ENCODE measurements around the gene MYRIP. TPM values are rescaled to one million over a fixed set of nuclear protein-coding genes. Genes with fewer than 3 reads are reported as not detected.

MYRIP gene
- total RNA-seq, 2 donors from 2014 or later, result 4.2 to 7.1 TPM

DNA sequence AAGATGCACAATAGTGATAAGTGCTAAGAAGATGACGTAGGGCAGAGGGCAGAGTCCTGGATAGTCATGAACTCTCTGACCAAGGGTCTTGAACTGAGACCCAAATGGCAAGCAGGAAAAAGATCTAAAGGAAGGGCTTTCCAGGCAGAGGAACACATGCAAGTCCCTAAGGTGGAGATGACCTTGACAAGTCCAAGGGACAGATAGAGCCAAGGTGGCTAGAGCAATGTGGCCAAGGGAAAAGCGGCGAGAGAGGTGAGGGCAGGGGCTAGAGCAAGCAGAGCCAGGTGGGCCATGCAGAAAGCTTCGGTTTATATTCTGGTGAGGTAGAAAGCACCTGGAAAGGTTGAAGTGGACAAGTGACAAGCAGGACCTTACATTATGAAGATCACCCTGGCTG is 414.4 kb downstream of the MYRIP start:
- Histone ChIP-seq H3K4me1 (no peaks in the 10 kb centered on the region), H3K27ac (no peak overlapping the region), H3K36me3 (no peaks in the 10 kb centered on the region), H3K4me3 (no peak overlapping the region), H3K27me3 (no peaks in the 10 kb centered on the region), H3K9me3 (no peaks in the 10 kb centered on the region)
- TF ChIP-seq, protein P1, sequence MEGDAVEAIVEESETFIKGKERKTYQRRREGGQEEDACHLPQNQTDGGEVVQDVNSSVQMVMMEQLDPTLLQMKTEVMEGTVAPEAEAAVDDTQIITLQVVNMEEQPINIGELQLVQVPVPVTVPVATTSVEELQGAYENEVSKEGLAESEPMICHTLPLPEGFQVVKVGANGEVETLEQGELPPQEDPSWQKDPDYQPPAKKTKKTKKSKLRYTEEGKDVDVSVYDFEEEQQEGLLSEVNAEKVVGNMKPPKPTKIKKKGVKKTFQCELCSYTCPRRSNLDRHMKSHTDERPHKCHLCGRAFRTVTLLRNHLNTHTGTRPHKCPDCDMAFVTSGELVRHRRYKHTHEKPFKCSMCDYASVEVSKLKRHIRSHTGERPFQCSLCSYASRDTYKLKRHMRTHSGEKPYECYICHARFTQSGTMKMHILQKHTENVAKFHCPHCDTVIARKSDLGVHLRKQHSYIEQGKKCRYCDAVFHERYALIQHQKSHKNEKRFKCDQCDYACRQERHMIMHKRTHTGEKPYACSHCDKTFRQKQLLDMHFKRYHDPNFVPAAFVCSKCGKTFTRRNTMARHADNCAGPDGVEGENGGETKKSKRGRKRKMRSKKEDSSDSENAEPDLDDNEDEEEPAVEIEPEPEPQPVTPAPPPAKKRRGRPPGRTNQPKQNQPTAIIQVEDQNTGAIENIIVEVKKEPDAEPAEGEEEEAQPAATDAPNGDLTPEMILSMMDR (IDR thresholded peaks at IDR 0.05), result no peak
- DNase-seq (ENCODE audit: low spot score), result no peak

- Histone ChIP-seq H3K9me3 (no peaks in the 10 kb centered on the region), H3K27ac (no peak overlapping the region), H3K36me3 (no peaks in the 10 kb centered on the region), H3K4me3 (no peak overlapping the region), H3K4me1 (no peaks in the 10 kb centered on the region), H3K27me3 (no peaks in the 10 kb centered on the region)
- no peak for DNase-seq (ENCODE audit: low spot score)
- TF ChIP-seq, protein P1 (IDR thresholded peaks at IDR 0.05), result no peak
Measured at GRCh38 chr3:40224796-40225515, 415.5 kb downstream of the MYRIP start.

DNA sequence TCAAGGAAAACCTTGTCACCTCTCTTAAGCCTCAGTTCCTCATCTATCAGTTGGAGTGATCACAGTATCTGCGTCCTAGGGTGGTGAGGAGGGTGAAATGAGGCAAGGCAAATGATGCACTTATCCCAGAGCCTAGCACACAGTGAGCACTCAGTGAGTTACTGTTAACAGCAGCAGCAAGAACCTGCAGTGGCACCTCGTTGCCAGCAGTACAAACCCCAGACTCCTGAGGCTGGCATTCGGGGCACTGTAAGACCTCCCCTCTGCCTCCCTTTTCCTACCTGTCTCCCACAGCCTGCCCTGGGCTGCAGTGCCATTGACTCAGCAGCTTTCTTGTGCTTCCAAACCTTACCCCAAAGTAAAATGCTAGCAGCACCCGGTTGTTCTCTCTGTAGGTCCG is 417.2 kb downstream of the MYRIP start:
- Histone ChIP-seq H3K36me3 (no peaks in the 10 kb centered on the region), H3K27ac (no peak overlapping the region), H3K9me3 (no peaks in the 10 kb centered on the region), H3K4me3 (no peak overlapping the region), H3K27me3 (no peaks in the 10 kb centered on the region), H3K4me1 (no peaks in the 10 kb centered on the region)
- no peak for DNase-seq (ENCODE audit: low spot score)
- TF ChIP-seq, protein P1 (IDR thresholded peaks at IDR 0.05), result no peak

DNA sequence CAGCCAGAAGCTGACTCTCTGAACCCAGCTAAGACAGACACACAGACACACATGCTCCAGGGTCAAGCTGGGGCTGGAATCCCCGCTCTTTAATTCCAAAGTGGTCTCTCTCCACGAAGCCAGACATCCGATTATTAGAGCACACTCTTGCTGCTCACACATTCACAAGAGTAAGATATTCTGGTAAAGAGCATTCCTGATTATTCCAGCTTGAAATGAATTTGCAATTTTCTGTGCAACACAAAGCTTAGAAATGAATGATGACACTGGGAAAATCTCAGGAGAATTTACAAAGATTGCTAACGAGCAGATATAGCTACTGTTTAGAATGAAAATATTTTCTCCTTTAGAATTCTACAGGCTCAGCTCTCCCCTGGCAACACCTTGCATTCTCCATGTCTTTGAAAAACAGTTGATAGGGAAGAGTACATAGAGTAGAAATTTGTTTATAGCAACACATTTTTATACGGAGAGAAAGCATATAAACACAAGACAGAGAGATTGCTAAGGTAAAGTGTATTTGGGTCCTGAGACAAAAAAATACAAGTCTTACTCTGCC is 419.5 kb downstream of the MYRIP start:
- DNase-seq (ENCODE audit: low spot score), result no peak
- H3K4me3 ChIP-seq, result no peak overlapping the region
- H3K36me3 ChIP-seq, result no peaks in the 10 kb centered on the region
- no peaks in the 10 kb centered on the region for H3K4me1 ChIP-seq
- TF ChIP-seq, protein P1 (IDR thresholded peaks at IDR 0.05), result no peak
- no peak overlapping the region for H3K27ac ChIP-seq
- no peaks in the 10 kb centered on the region for H3K27me3 ChIP-seq
- H3K9me3 ChIP-seq, result no peaks in the 10 kb centered on the region

GRCh38 chr3:40229386-40229785 is 420.0 kb downstream of the MYRIP start:
- no peaks in the 10 kb centered on the region for H3K9me3 ChIP-seq
- H3K4me3 ChIP-seq, result no peak overlapping the region
- no peak for DNase-seq (ENCODE audit: low spot score)
- TF ChIP-seq, protein P1 (IDR thresholded peaks at IDR 0.05), result no peak
- H3K36me3 ChIP-seq, result no peaks in the 10 kb centered on the region
- H3K27me3 ChIP-seq, result no peaks in the 10 kb centered on the region
- no peaks in the 10 kb centered on the region for H3K4me1 ChIP-seq
- no peak overlapping the region for H3K27ac ChIP-seq

Measured in right atrium auricular region (tissue), 2 donors.